Measurements from ENCODE around the gene PNCK.

The PNCK gene

DNA sequence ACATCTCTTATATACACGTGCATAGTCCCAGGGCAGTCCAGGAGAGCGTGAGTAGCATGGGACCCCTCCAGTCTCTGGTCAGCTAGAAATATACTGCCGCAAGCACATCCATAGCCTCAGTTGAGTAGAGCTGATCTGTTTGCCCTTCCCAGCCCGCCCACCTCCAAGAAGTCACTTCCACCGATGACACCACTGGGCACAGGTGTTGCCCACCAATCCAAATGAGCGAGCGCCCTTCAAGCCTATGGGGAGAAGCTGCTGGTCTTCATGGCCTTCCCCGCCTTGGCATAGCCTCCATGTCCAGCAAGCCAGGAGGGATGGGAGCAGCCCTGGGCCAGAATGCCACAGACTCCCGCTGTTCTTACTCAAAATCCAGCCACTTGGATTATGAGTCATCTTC, 16.5 kb downstream of the PNCK start:
- DNase-seq = no peak

DNA sequence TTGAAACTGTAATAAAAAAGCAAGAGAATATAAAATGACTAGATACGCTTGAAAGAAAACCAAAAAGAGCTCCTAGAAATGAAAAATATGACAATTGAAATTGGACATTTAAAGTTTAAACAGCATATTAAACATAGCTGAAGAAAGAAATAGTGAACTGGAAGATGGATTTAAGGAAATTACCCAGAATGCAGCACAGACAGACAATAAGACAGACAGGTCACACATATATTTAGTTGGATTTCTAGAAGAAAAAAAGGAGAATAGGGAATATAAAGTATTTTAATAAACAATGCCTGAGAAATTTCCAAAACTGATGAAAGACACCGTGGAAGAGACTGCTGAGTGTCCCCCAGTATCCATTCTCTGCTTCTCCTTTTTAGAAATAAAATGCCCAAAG, 20.1 kb downstream of the PNCK start:
- no peak for DNase-seq

DNA sequence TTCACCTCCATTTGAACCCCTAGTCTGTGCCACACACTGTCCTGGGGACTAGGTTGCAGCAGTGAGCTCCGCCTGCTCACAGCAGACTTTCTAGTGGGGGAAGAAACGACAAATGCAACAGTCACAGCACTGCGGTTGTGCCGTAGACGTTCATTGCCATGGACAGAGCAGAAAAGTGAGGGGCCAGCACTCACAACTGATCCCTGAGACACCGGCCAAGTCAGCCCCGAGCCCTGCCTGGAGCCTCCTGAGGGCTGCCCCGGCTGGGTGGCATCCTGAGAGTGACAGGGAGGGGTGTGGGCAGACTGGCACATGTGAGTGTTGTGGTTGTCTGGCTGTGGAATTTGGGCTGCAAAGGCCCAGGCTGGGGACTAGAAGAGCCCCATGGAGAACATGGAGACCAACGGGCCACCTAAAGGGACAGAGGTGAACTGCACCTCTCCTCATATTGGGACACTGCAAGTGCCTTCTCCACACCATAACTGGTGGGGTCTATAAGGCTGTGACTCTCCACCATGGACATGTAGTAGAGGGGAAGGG, 22.0 kb downstream of the PNCK start:
- DNase-seq = no peak

DNA sequence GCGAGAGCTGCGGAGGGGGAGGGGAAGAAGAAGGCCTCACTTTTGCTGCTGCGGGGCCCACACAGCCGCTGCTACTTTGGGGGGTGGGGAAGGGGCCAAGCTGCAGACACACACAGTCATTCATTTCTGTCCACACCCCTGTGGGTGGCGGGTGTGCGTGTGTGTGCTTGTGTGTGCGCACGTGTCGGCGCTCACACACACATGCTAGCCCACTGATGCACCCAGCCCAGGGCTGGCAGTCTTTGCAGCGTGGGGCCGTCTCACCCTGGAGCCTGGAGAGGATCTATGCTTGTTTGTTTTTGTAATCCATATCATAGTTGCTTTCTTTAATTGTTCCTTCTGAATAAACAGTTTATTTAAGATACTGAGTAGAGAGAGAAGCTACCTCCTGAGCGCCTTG, 22.7 kb downstream of the PNCK start:
- no peak for DNase-seq

DNA sequence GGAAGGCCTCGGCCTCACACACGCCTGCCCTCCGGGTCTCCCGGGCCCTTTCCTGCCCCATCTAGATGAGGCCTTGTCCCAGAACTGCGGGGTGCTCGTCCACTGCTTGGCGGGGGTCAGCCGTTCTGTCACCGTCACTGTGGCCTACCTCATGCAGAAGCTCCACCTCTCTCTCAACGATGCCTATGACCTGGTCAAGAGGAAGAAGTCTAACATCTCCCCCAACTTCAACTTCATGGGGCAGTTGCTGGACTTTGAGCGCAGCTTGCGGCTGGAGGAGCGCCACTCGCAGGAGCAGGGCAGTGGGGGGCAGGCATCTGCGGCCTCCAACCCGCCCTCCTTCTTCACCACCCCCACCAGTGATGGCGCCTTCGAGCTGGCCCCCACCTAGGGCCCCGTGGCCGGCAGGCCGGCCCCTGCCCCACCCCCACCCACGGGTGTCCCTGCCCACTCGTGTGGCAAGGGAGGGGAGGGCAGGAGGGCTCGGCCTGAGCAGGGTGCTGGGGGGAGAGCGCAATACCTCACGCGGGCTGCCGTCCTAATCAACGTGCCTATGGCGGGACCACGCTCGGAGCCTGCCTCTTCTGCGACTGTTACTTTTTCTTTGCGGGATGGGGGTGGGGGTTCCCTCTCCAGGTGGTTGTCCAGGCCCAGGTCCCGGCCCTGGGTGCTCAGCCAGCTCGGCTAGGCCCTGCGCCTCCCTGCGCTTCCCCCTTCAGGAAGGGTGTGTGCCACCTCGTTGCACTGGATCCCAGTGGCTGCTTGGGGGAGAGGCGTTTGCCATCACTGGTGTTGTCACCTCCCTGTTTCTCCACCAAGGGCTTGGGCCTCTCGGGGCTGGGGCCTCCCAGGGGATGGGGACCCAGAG, 23.5 kb downstream of the PNCK start:
- DNase-seq = no peak

DNA sequence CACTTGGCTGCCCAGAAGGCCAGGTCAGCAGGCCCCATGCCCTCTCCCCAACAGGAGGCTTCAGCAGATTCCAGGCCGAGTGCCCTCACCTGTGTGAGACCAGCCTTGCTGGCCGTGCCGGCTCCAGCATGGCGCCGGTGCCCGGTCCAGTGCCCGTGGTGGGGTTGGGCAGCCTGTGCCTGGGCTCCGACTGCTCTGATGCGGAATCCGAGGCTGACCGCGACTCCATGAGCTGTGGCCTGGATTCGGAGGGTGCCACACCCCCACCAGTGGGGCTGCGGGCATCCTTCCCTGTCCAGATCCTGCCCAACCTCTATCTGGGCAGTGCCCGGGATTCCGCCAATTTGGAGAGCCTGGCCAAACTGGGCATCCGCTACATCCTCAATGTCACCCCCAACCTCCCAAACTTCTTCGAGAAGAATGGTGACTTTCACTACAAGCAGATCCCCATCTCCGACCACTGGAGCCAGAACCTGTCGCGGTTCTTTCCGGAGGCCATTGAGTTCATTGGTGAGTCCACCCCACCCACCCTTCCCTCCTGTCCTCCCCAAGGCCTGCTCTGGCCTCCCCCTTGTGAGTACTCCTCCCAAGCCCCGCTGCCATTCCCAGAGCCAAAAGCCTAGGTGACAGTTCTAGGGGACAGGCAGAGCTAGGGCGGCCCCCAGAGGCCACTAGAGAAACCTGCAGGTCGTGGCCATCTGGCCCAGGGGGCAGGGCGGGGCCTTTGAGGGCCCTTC, 24.3 kb downstream of the PNCK start:
- DNase-seq = peak; percentile 30

DNA sequence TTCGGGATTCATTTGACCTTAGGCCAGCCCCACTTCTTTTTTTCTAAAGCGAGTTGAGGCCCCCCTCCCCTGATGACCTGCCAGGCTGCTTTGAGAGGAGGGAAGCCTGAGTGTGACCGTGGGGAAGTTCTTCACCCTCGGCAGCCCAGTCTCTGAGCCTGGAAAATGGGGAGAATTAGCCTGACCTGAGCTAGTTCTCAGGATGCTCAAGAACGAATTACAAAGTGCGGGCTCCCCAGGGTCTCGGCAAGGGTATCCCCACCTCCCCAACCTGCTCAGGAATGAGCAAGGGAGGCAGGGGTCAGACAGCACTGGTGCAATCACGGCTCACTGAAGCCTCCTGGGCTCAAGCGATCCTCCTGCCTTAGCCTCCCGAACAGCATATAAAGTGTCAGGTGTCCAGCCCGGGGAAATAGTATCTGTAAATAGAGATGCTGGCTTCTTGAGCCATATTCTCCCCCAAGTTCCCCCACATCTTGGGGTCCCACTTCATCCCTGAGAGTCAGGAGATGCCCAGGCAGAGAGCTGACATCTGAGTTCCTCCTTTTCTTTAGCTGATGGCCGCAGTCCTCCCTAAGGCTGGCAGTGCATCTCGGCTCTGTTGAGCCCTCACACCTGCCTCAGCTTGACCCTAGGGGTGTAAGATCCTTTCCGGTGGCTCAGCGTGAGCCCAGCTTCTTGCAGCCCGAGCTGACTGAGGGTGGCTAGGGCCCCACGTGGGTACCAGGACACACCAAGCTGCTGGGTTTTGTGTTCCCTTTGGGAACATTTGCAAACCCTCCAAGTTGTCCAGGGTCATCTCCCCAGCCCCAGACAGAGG, 25.0 kb downstream of the PNCK start:
- no peak for DNase-seq

DNA sequence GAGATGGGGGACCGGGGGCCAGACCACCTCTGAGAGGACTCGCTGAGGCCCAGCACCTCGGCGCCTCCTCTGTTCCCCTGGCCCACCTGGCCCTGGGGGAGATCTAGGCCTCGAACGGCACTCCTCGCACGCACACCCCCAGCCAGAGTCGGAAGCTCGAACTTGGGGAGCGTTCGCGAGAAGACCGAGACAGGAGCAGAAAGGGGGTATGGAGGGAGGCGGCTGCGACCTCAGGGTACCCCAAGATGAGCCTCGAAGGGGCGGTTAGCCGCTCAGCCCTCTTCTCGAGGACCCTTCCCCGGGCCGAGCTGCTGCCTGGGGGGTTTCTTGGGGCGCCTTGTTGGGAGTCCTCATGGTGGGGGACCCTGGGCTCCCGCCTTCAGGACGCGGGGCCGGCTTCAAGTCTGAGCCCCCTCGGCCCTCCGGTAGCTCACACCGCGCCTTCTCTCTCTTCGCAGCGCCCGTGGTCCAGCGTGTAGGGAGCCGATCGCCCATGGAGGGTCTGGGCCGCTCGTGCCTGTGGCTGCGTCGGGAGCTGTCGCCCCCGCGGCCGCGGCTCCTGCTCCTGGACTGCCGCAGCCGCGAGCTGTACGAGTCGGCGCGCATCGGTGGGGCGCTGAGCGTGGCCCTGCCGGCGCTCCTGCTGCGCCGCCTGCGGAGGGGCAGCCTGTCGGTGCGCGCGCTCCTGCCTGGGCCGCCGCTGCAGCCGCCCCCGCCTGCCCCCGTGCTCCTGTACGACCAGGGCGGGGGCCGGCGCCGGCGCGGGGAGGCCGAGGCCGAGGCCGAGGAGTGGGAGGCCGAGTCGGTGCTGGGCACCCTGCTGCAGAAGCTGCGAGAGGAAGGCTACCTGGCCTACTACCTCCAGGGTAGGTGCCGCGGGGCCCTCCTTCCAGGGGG, 25.9 kb downstream of the PNCK start:
- no peak for DNase-seq

DNA sequence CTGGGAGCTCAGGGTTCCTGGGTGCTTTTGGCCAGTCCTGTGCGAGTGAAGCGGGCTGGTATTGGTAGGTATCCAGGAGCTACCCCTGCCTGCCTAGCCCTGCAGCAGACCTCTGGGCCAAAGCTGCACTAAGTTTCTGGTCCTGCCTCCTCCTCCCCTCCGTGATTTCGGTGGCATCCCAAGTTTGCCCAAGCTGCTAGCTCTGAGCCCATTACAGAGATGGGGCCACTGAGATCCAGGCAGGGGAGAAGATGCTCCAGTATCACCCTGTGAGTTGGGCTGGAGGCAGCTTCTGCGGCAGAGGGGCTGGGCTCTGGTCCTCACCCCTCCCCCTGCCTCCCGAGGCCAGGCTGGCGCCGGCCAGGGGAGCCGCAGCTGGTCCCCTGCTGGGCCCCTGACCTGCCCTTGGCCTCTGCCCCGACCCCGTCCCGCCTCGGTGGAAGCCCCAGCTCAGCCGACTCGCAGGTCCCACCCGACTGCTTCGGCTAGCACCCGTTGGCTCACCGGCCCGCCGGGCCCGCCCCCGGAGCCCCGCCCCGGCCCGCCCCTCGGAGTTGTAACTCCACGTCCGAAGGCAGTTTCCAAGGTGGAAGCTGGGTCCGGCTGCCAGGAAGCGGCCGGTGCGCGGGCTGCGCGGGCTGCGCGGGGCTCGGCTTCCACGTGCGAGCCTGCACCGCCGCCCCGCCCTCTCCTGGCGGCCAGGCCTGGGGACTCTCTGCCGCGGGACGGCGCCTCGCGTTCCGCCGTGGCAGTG, 26.8 kb downstream of the PNCK start, which contains the start of gene DUSP9:
DUSP9 (plus strand) TSS at position 584 of the 754 bp plus-strand sequence. CDS start 751 bp downstream, outside the sequence.
- DNase-seq = no peak

DNA sequence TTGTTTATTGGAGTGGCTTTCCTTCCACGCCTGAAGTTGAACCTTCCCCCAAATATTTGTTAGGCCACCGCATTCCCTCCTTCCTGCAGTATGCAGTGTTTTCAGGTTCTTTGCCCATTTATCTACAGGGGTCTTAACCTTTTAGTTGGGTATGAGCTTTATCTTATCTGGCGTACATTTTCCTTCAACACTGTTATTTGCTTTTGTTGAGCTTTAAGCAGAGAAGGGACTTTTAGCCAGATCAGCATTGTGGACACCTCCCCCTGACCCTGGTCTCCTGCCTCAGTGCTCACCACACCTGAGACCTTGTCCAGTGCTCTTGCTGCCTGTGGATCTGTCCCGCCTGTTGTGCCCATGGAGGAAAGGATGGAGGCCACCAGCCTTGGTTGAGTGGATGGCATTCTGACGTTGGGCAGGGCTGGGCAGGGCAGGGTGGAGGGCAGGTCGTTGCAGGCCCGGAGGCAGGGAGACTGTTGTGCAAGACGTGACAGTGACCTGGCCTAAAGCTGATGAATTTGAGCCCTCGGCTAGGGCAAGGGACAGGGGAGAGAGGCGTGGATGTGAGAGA, 27.6 kb downstream of the PNCK start:
- no peak for DNase-seq

DNA sequence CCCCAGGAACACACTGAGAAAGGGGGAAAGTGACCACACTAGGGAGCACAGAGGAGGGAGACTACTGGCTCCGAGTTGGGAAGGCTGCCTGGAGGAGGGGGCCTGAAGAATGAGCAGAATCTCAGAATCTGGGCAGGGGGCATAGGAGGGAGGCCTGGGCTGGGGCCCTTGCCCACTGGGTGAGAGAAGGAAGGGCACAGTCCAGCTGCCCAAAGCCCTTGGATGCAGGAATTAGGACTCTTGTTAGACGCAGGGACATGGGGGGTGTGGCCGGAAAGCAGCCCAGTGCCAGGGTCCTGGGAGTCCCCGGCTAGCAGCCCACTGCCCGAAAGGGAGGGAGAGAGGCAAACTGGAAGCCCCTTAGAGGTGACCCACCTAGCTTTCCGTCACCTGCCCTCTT, 28.5 kb downstream of the PNCK start:
- no peak for DNase-seq

DNA sequence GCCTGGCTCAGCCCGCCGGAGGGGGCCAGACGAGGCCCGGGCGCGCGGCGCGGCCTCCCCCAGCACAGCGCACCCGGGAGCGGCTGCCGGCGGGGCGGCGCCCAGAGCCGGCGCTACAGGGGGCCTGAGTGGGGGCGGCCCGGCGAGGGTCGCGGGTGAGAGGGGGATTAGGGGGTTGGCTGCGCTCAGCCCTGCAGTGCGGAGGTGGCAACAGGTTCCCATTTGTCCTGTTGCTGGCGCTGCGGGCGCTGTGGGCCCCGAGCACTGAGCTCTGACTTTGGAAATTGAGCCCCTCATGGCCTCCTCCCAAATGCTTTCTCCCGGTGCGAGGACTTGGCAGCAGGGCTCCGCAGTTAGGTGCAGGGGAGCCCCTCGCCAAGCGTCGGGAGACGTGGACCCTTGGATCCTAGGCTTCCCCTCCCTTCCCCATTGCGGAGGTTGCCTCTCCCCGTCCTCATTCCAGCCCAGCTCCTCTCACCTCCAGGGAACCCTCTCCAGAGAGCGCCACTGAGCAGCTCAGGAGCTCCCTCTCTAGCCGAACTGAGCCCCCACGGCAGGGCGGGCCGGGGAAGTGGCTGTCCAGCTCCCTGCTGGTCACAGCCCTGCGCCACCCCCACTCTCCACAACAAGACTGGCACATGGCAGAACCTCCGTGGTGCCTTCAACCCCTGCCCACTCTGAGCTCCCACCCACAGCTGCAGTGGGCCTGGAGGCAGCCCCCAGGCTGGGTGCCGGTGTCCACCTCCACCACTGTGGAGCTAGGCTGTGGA, 29.1 kb downstream of the PNCK start:
- no peak for DNase-seq

DNA sequence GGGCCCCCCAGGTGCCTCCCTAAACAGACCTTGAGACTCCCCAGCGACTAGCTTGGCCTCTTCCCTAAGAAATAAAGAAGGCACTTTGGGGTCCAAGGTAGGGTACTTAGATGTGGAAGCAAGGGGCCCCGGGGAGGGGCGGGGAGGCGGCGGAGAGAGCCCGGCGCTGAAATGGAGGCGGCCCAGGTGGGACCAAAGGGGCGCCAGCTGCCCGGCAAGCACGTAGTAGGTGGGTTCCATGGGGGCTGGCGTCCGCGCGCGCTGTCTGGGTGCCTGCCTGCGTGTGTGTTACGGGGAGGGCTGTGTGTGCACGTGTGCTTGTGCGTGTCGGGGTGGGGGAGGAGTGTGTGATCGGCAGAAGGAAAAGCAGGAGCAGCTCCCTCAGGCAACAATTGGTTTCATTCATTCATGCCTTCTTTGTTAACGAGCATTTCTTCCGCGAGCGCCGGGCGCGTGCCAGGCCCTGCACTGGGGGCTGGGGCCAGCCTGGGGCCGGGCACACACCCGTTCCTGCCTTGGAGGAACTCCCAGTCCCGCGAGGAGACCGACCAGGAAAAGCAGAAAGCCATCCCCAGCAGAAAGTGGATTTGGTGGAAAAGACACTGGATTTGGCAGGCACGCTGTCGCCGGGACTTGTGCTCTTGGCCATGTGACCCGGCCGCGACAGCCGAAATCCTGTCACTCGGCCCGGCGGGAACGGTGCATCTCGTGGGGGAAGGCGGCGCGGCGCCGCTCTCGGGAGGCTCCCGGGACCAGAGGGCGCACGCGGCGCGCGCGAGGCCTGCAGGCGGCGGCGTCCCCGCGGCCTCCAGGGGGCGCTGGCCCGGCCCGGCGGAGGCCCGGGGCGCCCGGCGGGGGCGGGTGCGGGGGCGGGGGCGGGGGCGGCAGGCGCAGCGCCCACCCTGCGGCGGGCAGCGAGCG, 29.9 kb downstream of the PNCK start:
- DNase-seq = no peak

DNA sequence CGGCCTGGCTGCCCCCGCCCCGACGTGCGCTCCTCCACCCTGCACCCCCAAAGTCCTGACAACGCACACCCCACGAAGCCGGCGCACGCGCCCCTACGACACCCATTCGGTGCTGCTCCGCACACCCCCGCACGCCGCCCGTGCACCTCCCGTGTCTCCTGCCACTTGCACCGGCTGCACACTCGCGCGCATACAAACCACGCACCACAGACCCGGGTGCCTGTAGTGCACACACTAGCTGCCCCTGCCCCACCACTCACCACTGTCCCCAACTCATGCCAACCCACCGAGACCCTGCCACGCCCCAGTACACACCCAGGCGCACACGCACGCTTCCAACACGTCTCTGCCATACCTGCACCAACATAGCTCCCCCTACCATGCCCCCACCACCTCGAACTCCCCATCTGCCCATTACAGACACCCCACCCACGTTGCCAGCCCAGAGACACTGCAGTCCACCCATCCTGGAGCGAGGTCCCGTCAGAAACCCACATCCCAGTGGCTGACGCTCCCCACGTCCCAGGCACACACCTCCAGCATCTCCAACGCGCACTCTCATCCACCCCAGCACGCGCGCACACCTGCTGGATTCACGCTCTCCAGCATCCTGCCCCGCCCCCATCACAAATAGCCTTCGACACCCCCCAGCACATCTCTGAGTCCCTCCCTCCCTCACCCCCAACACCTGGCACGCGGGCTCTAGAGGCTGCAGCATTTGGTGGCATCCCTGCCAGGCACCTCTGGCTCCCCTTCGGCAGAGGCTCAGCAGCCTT, 30.8 kb downstream of the PNCK start:
- no peak for DNase-seq

DNA sequence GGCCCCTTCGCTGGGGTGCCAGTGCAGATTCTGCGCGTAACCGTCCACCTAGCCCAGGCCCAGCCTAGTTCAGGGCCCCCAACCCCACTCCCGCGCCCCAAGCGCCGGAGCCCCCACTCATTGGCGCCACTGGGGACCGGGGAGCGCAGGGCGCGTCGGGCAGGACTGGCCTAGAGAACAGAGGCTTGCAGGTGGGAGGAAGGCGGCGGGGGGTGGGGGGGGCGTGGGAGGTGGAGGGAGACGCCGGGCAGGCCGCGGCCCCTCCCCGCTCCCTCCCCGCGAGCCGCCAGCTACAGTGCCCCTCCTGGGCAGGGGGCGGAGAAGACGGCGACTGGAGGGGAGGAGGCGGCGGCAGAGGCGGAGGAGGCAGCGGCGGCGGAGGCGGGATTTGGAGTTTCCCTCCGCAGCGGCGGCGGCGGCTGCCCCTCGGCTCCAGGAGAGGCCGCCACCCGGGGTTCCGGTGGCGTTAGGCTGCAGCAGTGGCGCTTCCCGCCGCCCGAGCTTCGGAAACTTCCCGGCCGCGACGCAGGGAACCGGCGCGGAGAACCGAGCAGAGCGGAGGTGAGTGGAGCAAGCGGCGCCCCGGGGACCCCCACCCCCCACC, 31.5 kb downstream of the PNCK start:
- DNase-seq = no peak

DNA sequence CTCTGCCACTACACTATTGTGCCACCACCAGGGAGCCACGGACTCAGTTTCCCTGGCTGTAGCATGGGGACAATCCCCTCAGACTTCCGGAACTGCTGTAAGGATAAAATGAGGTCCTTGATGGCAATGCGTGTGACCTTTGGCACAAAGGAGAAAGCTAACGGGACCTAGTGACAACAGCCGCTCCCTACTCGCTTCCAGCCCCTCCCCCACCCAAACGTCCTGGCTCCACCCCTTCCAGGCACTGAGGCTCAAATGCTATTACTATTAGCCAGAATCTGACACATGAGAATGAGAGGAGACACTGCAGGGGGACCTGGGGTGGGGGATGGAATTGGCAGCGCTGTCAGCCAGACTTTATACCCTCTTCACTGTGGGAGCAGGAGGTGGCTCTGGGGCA, 32.0 kb downstream of the PNCK start:
- DNase-seq = no peak

DNA sequence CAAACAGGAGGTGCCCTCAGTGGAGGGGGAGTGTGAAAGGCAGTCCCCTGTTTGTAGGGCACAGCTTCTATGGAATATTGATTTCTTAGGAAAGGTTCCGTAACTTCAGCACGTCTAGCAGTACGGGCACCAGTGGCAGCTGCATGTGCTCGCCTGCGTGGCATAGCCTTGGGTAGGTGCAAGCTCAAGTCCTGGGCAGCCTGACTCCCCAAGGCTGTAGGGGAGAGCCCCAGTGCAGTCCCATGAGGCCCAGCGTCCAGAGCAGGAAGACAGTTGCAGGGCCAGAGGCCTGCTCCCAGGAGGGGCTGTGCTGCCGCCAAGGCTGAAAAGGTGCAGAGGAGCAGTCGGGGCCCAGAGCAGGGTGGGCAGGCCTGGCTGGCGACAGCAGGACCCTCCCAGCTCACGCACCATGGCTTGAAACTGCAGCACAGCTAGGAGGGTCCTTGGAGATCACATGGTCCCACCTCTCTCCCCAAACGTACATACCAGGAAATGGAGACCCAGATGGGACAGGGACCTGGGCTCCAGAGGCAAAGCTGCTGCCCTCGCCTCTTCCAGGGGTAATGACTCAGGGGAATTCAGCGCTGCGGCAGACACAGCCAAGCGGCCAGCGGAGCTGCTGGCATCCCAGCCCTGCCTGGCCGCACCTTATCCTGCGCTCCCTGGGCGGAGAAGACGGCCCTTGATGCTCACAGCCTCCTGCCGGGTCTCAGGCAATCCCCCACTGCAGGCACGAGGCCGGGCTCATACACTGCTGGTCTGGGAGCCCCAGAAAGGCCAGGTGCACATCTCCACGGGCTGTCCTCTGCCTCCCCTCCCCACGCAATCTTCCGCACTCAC, 32.7 kb downstream of the PNCK start:
- no peak for DNase-seq
